GM23338 (cell line): ENCODE measurements around the gene CECR2. TPM values are rescaled to one million over a fixed set of nuclear protein-coding genes. Genes with fewer than 3 reads are reported as not detected.

Experiments used
- ATAC-seq: fragments of 200-7000 bp; cut with Tn5 transposase; 3 replicates; pipeline ENCODE4 v1.9.1; 2020
- DNase-seq: peaks from one replicate; pipeline ENCODE4 v3.0.0-alpha.2; 2015; ENCODE audit warnings: low spot score
- H2AFZ ChIP-seq: fragments of 200-600 bp; sonication (generic); 2 replicates; pipeline ENCODE4 v1.8.0; 2016; ENCODE audit warnings: antibody characterized with exemption, mild to moderate bottlenecking, moderate library complexity
- H3F3A ChIP-seq: fragments of 200-600 bp; sonication (generic); replicated peaks from 2 replicates; pipeline ENCODE4 v1.8.0; 2017; ENCODE audit warnings: antibody characterized with exemption, mixed run types, low read depth
- H3K27ac ChIP-seq: fragments of 200-600 bp; sonication (generic); 2 replicates; pipeline ENCODE4 v1.6.1; 2016; ENCODE audit warnings: low read depth
- H3K27me3 ChIP-seq: fragments of 200-600 bp; sonication (generic); 2 replicates; pipeline ENCODE4 v1.8.0; 2016; ENCODE audit warnings: mild to moderate bottlenecking, mixed run types, moderate library complexity; ENCODE audit not compliant: insufficient read depth
- H3K36me3 ChIP-seq: fragments of 200-600 bp; sonication (generic); 2 replicates; pipeline ENCODE4 v1.8.0; 2016; ENCODE audit warnings: mild to moderate bottlenecking; ENCODE audit not compliant: insufficient read depth
- H3K4me1 ChIP-seq: fragments of 200-600 bp; sonication (generic); 2 replicates; pipeline ENCODE4 v1.8.0; 2016; ENCODE audit warnings: mild to moderate bottlenecking, moderate library complexity; ENCODE audit not compliant: insufficient read depth
- H3K4me2 ChIP-seq: fragments of 200-600 bp; sonication (generic); 2 replicates; pipeline ENCODE4 v1.7.1; 2017; ENCODE audit warnings: mixed run types
- H3K4me3 ChIP-seq: fragments of 200-600 bp; sonication (generic); 2 replicates; pipeline ENCODE4 v1.6.1; 2016; ENCODE audit warnings: mixed run types
- H3K79me2 ChIP-seq: fragments of 200-600 bp; sonication (generic); replicated peaks from 2 replicates; pipeline ENCODE4 v1.8.0; 2017; ENCODE audit warnings: mild to moderate bottlenecking; ENCODE audit not compliant: insufficient read depth
- H3K9me2 ChIP-seq: fragments of 200-600 bp; sonication (generic); 2 replicates; pipeline ENCODE4 v1.8.0; 2017; ENCODE audit not compliant: insufficient read depth
- H4K20me1 ChIP-seq: fragments of 200-600 bp; sonication (generic); replicated peaks from 2 replicates; pipeline ENCODE4 v1.8.0; 2017; ENCODE audit warnings: mild to moderate bottlenecking; ENCODE audit not compliant: insufficient read depth
- H3K27ac Mint-ChIP-seq: 2 replicates; pipeline ENCODE4 v1.8.0; 2020; ENCODE audit warnings: inconsistent platforms, mild to moderate bottlenecking, moderate library complexity, mixed read lengths
- H3K27me3 Mint-ChIP-seq: 3 replicates; pipeline ENCODE4 v1.8.0; 2022; ENCODE audit warnings: low read depth, mild to moderate bottlenecking, moderate library complexity, mixed read lengths, inconsistent platforms; ENCODE audit not compliant: insufficient read depth, poor library complexity
- H3K36me3 Mint-ChIP-seq: 3 replicates; pipeline ENCODE4 v1.8.0; 2021; ENCODE audit warnings: low read depth, mild to moderate bottlenecking, inconsistent platforms, moderate library complexity, mixed read lengths
- H3K4me1 Mint-ChIP-seq: 3 replicates; pipeline ENCODE4 v1.8.0; 2020; ENCODE audit warnings: mild to moderate bottlenecking, inconsistent platforms, mixed read lengths
- H3K4me3 Mint-ChIP-seq: 3 replicates; pipeline ENCODE4 v1.8.0; 2021; ENCODE audit warnings: moderate library complexity, mild to moderate bottlenecking, inconsistent platforms, mixed read lengths
- H3K9me3 Mint-ChIP-seq: 3 replicates; pipeline ENCODE4 v1.8.0; 2020; ENCODE audit warnings: moderate library complexity, mild to moderate bottlenecking, inconsistent platforms, mixed read lengths
- CREB1 ChIP-seq: fragments of 250-450 bp; sonication (Bioruptor Pico); IDR thresholded peaks from 2 replicates; pipeline ENCODE4 v1.5.0; 2020; ENCODE audit warnings: low read depth, mild to moderate bottlenecking, moderate library complexity
- CTCF ChIP-seq, 2 experiments: fragments of 200-600 bp in 1 of 2; sonication (generic) in 1 of 2; conservative IDR thresholded peaks; 2 replicates each; pipeline versions ENCODE4 v1.5.1 to v1.6.1; 2016 to 2017; ENCODE audit warnings: antibody characterized with exemption in 2 of 2, low read depth in 2 of 2, mild to moderate bottlenecking in 2 of 2, moderate library complexity in 1 of 2
- ETS1 ChIP-seq: IDR thresholded peaks from 2 replicates; pipeline ENCODE4 v1.6.1; 2016; ENCODE audit warnings: antibody characterized with exemption
- EZH2 ChIP-seq: fragments of 200-600 bp; sonication (generic); IDR thresholded peaks from one replicate; pipeline ENCODE4 v1.8.0; 2017; ENCODE audit warnings: antibody characterized with exemption, mild to moderate bottlenecking, low read depth; ENCODE audit not compliant: unreplicated experiment
- EZH2phosphoT487 ChIP-seq: fragments of 200-600 bp; sonication (generic); IDR thresholded peaks from one replicate; pipeline ENCODE4 v1.8.1; 2018; ENCODE audit warnings: antibody characterized with exemption; ENCODE audit not compliant: unreplicated experiment
- JUNB ChIP-seq: IDR thresholded peaks from one replicate; pipeline ENCODE4 v1.6.1; 2016; ENCODE audit warnings: antibody characterized with exemption; ENCODE audit not compliant: unreplicated experiment
- POLR2AphosphoS5 ChIP-seq: IDR thresholded peaks from 2 replicates; pipeline ENCODE4 v1.6.1; 2016; ENCODE audit warnings: antibody characterized with exemption, low read depth
- REST ChIP-seq: IDR thresholded peaks from one replicate; pipeline ENCODE4 v1.6.1; 2018; ENCODE audit warnings: antibody characterized with exemption; ENCODE audit not compliant: unreplicated experiment
- STAT1 ChIP-seq: IDR thresholded peaks from one replicate; pipeline ENCODE4 v1.6.1; 2016; ENCODE audit warnings: antibody characterized with exemption; ENCODE audit not compliant: unreplicated experiment
- ZNF331 ChIP-seq: fragments of 250-450 bp; sonication (Bioruptor Pico); IDR thresholded peaks from 2 replicates; pipeline ENCODE4 v1.5.0; 2020; ENCODE audit warnings: low read depth, mild to moderate bottlenecking, moderate library complexity
- ZNF462 ChIP-seq: fragments of 250-450 bp; sonication (Bioruptor Pico); IDR thresholded peaks from 2 replicates; pipeline ENCODE4 v1.5.0; 2020; ENCODE audit warnings: mild to moderate bottlenecking, moderate library complexity
- polyA plus RNA-seq: library from polyadenylated mRNA; unstranded; fragments of >200 nt; fragmentation: Nextera tagmentation; extraction: Ambion mirVana; gene quantifications from 2 replicates; pipeline ENCODE4 v1.2.1, GENCODE V29; 2016
- total RNA-seq: library from RNA; depleted of rRNA; stranded (reverse); fragments of >200 nt; shearing (Covaris generic); gene quantifications from 2 replicates; pipeline ENCODE4 v1.2.3, GENCODE V29; 2014

CECR2 gene
- total and polyA plus RNA-seq, 2 experiments from 2014 or later, result 18.4 to 110 TPM

- no peak for TF ChIP-seq ZNF462 (CRISPR knock-in tag)
Measured at GRCh38 chr22:17492247-17492646, 123.0 kb downstream of the CECR2 start (continued).

GRCh38 chr22:17493419-17493981 is 124.2 kb downstream of the CECR2 start:
- Mint-ChIP-seq H3K27me3 (peaks cover 9% of the 10 kb centered on the region), H3K36me3 (peaks cover 44% of the 10 kb centered on the region), H3K4me1 (peaks cover 40% of the 10 kb centered on the region), H3K27ac (peak overlapping the region; percentile 93), H3K4me3 (0 out of 3 replicates have a peak overlapping the region, but pooled peaks have one; percentile 19), H3K9me3 (no peaks in the 10 kb centered on the region; the same call in 2 of the 3 replicates)
- Histone ChIP-seq H3K4me3 (no peak overlapping the region), H2AFZ (no peak overlapping the region), H3K4me1 (peaks cover 50% of the 10 kb centered on the region), H3K27me3 (no peaks in the 10 kb centered on the region), H3K36me3 (0 out of 2 replicates have a peak, but pooled peaks cover 2% of the 10 kb centered on the region), H3F3A (no peaks in the 10 kb centered on the region; the same call in 1 of the 2 replicates), H3K9me2 (no peaks in the 10 kb centered on the region), H3K79me2 (peaks cover 92% of the 10 kb centered on the region), H4K20me1 (peaks cover 28% of the 10 kb centered on the region), H3K4me2 (no peak overlapping the region; the same call in 1 of the 2 replicates), H3K27ac (peak overlapping the region; percentile 80)
- ATAC-seq (peak; percentile 43), DNase-seq (peak; percentile 40)
- TF ChIP-seq REST, result no peak
- TF ChIP-seq JUNB, result no peak
- no peak for TF ChIP-seq STAT1
- no peak for TF ChIP-seq EZH2phosphoT487
- no peak for TF ChIP-seq ETS1
- no peak for TF ChIP-seq POLR2AphosphoS5
- TF ChIP-seq CREB1 (CRISPR knock-in tag), result no peak
- no peak for TF ChIP-seq ZNF331 (CRISPR knock-in tag)
- no peak for TF ChIP-seq CTCF (conservative IDR thresholded peaks at IDR 0.05; ENCODE audit: low read depth in 2 of 2)
- no peak for TF ChIP-seq EZH2
